ENCODE results near the gene MOV10.

The MOV10 gene

DNA sequence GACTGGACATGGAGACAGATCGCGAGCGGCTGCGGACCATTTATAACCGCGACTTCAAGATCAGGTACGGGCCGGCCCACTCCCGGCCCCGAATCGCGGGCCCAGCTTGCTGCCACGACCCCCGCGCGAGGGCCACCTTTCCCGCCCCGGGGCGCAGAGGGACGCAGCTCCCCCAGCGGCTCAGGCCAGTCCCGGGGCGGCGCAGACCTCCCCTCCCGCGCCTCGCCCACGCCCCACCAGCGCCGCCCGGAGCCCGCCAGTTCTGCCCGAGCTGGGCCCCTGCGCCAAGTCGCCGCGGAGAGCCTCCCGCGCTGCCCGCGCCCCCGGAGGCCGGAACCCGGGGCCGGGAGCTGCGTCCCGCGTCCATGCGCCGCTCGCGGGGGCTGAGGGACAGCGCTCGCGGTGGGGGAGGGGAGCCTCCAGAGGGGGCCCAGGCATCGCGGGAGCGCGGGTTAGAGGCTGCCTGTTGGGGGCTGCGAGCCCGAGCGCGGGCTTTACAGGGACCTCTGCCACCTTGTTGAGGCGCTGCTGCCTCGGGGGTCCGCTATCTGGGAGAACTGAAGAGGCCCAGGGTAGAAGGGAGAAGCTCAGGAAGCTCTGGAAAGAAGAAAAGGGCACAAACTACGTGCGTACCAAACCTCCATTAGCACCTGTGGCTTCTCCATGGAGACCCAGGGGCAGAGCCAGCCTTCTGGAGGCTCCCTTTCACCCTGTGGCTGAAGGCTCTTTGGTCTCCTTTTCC lies 698 bp downstream of the MOV10 start:
- peak; percentile 69 for DNase-seq

DNA sequence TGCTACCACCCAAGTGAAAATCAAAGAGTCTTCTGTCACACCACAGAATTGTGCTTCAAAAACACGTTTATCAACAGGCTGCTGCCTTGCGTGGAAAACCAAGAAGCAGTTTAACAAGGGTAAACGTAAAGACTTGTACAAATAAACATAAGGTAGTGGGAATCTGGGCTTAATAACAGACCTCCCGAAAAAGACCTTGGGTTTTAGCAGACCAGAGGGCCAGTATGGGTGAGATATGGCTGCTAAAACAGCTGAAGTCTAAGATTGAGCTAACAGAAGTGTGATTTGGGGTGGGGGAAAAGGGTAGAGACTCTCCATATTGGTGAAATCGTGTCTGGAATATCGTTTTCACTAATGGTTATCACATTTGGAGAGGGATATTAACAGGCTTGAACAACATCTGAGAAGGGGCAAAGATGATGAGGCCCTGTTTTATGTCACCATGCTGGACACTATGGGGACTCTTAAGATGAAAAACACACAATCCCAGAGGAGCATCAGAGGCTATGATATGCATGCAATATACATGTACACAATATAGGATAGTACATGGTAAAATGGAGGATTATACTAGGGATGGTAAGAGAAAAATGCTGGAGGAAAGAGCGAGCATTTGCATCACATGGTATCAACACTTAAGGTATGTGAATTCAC lies 1.4 kb downstream of the MOV10 start:
- no peak for DNase-seq

GRCh38 chr1:112676543-112676942 lies 2.1 kb downstream of the MOV10 start:
- peak; percentile 74 for DNase-seq

DNA sequence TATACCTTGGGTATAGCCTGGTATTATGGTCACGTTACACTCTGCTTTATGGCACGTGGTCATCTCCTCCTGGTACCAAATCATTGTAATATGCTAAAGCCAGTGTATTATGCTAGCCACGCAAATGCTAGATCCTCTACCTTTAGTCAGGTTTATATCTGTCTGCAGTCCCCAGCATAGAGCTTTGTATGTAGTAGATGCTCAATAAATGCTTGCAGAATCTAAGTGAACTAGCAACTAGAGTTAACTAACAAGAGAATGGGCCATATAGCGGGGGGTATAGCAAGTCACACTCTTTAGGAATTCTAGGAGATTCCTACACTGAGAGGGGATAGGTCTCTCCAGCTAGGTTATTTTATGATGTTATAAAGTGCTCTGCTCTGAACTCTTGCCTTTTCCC lies 3.0 kb downstream of the MOV10 start:
- DNase-seq: no peak

DNA sequence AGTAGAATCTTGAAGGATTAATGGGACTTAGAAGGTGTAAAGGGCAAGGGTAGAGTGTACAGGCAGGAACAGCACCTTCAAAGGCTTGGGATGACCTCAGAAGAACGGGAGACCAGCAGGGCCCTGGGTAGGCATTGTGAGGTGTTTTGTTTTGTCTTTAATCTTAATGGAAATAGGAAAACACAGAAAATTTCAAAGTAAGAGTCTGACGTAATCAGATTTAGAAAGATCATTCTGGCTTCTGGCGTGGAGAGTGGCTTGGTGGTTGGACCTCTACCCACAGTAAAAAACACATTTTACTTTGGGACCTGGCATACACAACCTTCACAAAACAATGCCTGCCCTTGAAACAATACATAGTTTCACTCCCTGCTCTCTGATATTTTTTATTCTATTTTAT lies 4.1 kb downstream of the MOV10 start:
- no peak for DNase-seq

GRCh38 chr1:112685913-112686312 lies 11.5 kb downstream of the MOV10 start:
- DNase-seq: no peak

- no peak for DNase-seq
Measured at GRCh38 chr1:112686417-112686816, 12.0 kb downstream of the MOV10 start.

- peak; percentile 83 for DNase-seq
Measured at GRCh38 chr1:112686835-112687234, 12.4 kb downstream of the MOV10 start.

DNA sequence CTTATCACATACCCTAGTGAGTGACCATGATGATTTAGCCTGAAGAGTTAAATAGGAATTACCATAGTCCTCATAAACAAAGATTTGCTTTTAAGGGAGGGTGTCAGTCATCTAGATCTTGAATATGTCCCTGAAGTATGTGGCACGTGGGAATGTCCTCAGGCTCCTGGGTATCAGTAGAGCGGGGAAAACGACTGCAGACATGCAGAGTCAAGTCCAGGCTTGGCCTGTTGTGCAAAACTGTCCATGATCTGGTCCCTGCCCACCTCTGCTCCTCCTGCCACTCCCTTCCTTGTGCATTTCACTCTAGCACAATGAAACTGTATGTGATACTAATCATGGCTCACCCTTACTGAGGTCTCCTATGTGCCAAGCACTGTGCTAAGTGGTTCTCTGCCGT lies 12.9 kb downstream of the MOV10 start:
- DNase-seq: no peak

DNA sequence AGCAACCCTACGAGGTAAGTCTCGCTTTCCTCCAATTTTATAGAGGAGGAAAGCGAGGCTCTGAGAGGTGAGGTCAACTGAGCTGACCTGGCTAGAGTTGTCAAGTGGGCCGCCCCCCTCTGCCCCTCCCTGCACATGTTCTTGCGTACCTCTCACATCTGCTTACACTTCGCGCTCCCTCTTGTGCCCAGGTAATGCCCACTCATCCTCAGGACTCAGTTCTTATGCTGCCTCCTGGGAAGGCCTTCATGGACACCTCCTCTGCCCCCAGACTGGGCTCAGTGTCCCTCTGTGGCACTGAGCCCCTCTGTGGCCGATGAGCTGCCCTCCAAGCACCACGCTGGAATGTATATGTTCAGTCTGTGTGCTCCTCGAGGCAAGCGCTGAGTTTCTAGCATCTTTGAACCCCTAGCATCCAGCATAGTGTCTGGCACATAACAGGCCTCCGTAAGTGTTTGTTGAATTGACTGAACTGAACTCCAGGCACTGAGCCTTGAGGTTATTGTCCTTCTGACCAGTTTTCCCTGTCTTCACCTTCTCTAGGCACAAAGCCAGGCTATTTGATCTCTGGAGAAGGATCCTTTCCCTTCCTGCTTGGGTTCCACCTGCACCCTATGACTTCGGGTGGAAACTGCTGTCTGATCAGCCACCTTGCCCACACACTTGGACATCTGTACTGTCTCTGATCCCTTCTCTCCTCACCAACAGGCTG lies 13.5 kb downstream of the MOV10 start:
- DNase-seq: no peak

DNA sequence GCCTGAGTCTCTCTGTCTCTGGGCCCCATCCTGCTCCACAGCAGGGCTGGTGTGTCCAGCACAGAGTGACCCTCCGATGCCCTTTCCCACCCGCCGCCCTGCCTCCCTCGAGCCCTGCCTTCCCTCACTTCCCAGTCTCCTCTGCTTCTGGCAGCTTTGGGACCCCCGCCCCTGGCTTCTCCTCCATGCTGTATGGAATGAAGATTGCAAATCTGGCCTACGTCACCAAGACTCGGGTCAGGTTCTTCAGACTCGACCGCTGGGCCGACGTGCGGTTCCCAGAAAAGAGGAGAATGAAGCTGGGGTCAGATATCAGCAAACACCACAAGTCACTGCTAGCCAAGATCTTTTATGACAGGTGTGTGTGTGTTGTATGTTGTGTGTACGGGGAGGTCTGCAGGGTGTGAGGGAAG lies 14.3 kb downstream of the MOV10 start:
- no peak for DNase-seq

DNA sequence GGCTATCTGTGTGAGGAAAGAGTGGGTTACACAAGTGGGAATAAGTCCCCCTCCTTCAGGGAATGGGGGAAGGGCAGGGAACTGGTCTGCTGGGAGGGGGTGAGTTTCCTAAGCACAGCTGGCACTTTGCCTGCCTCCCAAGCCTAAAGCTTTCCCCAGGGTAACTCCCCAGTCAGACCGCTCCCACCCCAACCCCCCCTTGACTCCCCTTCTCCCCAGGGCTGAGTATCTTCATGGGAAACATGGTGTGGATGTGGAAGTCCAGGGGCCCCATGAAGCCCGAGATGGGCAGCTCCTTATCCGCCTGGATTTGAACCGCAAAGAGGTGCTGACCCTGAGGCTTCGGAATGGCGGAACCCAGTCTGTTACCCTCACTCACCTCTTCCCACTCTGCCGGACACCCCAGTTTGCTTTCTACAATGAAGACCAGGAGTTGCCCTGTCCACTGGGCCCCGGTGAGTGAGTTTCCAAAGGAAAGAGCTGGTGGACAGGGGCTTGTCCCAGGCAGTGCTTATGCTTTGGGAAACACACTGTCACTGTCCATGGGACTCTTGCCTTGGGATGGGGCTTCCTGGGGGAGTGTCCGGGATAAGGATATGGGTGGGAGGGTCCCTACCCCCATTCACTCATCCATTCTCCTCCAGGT lies 14.9 kb downstream of the MOV10 start:
- DNase-seq: no peak

- no peak for DNase-seq
Measured at GRCh38 chr1:112689842-112690237, 15.4 kb downstream of the MOV10 start.

DNA sequence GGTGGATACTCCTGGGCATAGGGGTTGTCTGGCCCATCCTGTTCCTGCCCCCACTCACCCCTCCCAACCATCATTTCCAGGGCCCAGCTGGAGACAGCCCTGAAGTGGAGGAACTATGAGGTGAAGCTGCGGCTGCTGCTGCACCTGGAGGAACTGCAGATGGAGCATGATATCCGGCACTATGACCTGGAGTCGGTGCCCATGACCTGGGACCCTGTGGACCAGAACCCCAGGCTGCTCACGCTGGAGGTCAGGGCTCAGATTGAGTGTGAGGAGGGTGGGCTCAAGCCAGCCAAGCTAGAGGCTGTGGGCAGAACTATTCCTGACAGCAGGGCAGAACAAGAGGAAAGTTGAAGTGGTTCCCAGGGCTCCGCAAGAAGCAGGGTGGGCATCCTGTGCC lies 18.2 kb downstream of the MOV10 start:
- DNase-seq: no peak

- no peak for DNase-seq
Measured at GRCh38 chr1:112693821-112694220, 19.4 kb downstream of the MOV10 start.

DNA sequence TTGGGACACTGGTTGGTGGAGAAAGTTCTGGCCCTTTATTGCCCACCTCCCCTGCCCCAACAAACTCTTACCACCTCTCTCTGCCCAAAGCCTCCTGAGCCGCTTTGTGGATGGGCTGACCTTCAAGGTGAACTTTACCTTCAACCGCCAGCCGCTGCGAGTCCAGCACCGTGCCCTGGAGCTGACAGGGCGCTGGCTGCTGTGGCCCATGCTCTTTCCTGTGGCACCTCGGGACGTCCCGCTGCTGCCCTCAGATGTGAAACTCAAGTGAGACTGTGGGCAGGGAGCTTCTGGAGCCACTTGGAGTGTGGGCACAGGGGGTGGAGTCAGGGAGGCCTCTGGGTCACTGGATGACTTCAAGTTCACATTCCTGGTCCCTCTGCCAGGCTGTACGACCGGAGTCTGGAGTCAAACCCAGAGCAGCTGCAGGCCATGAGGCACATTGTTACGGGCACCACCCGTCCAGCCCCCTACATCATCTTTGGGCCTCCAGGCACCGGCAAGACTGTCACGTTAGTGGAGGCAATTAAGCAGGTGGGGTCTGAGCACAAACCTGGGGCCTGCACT lies 20.0 kb downstream of the MOV10 start:
- DNase-seq: no peak

- DNase-seq: no peak
Measured at GRCh38 chr1:112695276-112695675, 20.8 kb downstream of the MOV10 start.

DNA sequence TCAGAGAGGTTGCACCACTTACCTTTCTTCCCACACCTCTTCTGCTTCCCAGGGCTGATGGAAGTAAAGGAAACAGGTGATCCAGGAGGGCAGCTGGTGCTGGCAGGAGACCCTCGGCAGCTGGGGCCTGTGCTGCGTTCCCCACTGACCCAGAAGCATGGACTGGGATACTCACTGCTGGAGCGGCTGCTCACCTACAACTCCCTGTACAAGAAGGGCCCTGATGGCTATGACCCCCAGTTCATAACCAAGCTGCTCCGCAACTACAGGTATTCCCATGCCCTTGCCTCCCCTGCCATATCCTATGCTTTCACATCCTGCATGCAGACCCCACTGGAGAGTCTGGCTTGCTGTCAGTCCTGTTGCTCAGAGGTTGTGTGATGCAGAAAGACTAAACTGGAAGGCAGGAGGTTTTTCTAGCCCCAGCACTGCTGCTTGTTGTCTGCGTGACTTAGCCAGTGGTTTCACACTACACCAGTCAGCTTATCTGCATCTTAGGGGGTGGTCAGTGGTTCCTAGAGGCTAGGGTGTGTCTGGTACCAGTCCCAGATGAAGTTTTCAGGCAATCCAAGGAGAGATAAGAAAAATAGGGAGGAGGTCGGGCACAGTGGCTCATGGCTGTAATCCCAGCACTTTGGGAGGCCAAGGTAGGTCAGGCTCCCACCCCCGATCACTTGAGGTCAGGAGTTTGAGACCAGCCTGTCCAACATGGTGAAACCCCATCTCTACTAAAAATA lies 22.3 kb downstream of the MOV10 start:
- peak; percentile 72 for DNase-seq

- DNase-seq: peak; percentile 27
Measured at GRCh38 chr1:112697781-112698201, 23.3 kb downstream of the MOV10 start.

DNA sequence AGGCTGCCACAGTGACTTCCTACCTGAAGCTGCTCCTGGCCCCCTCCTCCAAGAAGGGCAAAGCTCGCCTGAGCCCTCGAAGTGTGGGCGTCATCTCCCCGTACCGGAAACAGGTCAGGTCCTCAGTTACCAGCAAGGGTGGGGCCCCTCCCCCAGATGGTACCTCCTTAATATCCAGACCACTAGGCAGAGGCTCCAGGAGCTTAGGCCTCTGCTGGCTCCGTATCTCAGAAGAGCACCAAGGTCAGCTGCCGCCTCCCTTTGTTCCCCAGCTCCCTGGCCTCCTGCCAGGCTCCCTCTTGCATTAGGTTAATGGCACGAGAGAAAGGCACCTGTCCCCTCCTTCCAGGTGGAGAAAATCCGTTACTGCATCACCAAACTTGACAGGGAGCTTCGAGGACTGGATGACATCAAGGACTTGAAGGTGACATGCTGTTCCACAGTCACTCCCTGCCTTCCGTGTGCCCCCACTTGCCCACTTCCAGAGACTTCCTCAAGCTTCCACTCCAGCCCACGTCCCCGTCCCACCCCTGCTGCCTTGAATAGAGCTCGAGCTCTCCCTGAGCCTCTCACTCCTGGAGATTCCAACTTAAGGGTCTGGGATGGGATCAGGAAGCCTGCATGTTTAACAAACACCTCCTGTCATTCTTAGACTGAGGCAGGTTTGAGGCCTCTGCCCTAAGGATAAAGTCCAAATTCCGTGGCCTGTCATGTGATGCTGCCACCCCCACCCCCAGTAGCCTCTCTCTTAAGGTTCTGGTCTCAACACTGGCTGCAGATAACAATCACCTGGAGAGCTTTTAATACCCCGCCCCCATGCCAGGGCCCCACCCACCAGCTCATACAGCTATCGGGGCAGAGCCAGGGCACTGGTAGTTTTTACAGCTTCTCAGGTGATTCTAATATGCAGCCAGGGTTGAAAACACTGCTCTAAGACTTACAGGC lies 24.2 kb downstream of the MOV10 start:
- DNase-seq: peak; percentile 43

GRCh38 chr1:112699425-112700144 lies 25.1 kb downstream of the MOV10 start:
- DNase-seq: no peak
